Lung microvascular endothelial cell (primary cell): ENCODE measurements around the gene ALG3. TPM values are rescaled to one million over a fixed set of nuclear protein-coding genes. Genes with fewer than 3 reads are reported as not detected.

ENCODE experiments used
- DNase-seq, 2 donors: peaks; one replicate each; pipeline versions ENCODE4 v3.0.0 to v3.0.0-alpha.2; 2010; ENCODE audit warnings: low read depth in 2 of 2
- total RNA-seq: library from RNA; depleted of rRNA; stranded (reverse); fragments of >200 nt; gene quantifications from 2 replicates; pipeline ENCODE4 v1.2.1, GENCODE V29; 2014

The ALG3 gene
- total RNA-seq, 1 donor from 2014 or later = 20.4 TPM

DNA sequence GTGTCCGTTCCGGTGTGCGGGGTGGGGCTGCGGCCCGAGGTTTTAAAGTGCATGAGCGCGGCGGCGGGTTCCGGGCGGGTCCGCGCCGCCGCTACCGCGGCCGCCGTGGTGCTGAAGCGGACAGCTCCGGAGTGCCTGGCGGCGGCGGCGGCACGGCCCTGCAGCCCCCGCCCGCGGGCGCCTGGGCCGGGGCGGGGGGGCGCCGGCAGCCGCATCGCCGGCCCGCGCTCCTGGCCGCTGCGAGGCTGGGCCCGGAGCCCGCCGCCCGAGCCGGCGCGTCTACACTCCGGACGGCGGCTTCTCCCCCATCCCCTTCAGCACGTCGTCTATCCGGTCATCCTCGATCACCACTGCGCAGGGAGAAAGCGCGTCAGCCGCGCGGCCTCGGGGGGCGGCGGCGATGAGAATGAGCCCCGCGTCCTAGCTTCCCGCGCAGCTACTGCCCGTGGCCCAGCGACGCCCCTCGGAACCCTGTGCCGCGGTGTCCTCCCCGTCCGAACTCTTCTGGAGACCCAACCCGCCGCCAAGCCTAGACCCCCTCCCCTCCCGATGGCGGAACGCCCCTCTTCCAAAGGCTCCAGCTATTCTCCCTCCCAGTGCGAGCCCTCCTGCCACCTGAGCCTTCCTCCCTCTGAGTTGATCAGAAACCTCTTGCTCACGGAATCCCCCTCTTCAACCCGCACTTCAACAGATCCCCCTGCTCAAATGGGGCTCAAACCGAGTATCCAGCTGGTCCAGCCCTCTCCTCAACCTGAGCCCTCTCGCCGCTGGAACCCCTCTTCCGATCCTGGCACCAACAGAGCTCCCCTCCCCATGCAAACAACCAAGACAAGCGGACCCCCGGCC is 11.3 kb upstream of the ALG3 start:
- DNase-seq = peak; percentile 42 to 56

DNA sequence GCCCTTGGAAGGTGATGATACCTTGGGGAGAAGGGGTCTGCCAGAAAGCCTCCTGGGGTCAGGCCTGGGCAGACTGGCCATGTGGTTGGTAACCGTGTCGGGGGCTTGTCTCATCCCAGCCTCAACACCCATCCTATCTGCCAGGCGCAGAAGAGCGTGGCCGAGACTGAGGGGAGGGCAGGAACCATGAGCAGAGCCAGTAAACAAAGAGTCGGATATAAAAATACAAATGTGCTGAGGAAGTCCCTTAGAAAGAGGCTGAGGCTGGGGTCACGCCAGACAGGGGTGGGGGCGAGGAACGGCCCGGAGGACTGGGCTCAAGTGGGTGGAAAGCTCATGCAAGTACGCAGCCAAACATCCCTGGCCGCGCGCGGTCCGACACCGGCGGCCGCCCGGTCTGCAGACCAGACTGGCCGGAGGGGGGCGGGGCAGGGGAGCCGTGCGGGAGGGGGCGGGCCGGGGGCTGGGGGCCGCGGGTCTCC is 10.7 kb upstream of the ALG3 start:
- DNase-seq = no peak

DNA sequence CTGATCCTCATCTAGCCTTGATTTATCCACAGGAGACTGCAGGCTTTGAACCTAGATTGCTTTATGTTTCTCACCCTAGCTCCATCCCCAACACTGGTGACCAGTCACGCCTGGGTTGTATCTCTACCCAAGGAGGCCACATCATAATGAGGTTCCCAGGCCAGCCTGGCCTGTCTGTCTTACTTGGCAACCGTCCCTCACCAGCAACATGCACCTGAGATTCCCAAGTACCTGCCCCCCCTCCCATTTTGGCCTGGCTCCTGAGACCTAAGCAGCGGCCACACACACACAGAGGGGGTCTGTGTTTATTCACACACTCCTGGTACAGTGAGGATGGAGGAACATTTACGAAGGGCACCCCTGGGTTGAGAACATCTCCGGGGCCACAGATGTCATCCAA is 10.2 kb upstream of the ALG3 start:
- no peak for DNase-seq

DNA sequence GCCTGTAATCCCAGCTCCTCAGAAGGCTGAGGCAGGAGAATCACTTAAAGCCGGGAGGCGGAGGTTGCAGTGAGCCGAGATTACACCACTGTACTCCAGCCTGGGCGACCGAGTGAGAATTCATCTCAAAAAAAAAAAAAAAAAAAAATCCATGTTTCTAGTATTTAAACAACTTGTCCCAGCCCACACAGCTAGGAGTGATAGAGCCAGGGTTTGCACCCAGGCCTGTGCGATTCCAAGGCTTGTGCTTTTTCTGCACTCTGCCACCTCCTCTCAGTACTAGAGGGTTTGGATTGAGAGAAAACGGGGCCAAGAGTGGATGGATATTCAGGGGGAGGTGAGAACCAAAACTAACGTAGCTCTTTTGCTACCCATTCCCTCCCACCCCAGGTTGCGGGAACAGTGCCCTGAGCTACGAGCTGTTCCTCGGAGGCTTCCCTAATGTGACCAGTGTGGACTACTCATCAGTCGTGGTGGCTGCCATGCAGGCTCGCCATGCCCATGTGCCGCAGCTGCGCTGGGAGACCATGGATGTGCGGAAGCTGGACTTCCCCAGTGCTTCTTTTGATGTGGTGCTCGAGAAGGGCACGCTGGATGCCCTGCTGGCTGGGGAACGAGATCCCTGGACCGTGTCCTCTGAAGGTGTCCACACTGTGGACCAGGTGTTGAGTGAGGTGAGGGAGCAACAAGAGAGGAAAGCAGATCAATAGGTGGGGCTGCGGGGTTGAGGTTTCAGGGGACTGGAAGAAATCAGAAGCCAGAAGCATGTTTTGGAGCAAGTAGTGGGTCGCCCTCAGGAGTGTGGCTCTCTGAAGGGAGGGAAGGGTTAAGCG is 8.5 kb upstream of the ALG3 start:
- no peak for DNase-seq

DNA sequence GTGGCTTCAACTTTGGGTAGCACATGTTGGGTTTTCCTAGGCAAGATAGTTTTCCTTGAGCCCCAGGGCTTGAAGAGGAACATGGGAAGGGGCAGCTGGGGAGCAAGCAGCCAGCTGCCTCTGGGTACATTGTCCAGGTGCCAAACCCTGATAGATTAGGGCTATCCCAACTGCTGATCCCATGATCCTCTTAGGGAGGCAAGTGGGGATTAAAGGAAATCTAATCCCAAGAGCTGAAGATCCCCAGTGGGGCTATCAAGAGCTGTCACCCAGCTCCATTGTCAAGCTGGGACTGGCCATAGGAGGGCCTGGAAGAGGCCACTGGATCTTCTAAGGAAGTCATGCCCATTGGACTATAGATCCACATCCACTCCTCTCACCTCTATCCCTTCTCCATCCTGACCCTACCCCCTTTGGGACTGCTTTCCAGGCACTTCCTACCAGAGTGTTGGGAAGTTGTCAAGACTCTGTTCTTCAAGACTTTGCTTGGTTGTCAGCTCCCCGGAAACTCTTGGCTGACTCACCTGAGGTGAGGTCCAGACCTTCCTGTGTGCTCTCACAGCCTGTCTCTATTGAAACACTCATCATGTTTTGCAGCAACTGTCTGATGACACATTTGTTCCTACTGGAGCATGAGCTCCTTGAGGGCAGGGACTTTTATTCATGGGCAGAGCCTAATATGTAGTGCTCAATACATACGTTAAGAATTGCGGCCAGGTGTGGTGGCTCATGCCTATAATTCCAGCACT is 6.7 kb upstream of the ALG3 start:
- DNase-seq = no peak

DNA sequence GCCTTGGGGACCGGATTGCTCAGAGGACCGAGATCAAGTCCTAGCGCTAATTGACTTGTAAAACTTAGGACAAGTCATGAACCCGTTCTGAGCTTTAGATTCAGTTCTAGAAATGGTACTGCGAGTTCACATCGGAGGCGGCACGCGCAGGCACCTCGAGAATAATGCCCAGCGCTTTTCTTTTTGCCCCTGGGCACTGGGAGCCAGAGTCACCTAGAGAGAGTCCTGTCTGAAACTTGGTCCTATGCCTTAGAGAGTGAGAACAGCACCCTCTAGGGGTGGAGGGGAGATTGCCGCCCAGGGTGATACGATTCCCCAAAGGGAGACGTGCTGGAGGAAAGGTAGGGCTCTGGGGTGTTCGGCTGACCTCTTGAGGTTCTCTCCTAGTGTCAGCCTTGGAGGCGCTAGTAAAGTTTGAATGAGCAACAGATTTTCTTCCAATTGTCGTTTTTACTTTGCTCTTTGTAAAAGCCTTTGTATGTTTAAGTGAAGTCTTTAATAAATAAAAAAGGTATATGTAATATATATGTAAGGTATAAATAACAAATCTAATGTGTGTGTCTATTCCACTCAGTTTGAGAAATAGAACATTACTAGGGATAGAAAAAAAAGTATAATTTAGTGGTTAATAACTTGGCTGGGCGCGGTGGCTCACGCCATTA is 1.5 kb upstream of the ALG3 start:
- DNase-seq = peak; percentile 88 to 90

DNA sequence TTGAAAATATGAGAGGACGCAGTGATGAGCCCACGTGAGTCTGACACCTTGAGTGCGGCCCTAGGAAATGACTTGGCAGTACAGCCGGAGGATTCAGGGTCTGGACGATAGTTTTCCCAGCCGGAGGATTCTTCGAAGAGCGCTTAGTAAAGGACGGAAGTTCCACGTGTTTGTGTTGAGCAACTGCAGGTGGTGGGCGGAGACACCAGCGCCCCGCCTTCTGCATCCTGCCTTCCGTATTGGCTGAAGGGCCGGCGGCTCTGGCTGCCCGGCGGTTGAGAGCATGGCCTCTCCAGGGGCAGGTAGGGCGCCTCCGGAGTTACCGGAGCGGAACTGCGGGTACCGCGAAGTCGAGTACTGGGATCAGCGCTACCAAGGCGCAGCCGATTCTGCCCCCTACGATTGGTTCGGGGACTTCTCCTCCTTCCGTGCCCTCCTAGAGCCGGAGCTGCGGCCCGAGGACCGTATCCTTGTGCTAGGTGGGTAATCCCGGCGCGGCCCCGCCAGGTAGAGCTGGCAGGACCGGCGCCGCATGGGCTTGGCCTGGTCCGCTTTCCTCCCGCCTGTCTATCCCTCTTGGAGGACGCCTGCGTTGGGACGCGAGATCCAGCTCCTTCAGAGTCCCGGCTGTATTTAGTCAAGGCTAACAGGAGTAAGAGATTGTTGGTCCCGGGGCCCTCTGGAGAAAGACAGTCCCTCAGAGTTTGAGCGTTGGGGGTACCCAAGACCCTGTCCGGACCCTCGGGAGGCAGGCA is 827 bp upstream of the ALG3 start, which contains the start of gene EEF1AKMT4:
Gene EEF1AKMT4, plus strand, starts transcription at position 261 of the 755 bp plus-strand sequence. Its CDS starts 23 bp downstream, at position 284.
- peak; percentile 98 for DNase-seq

DNA sequence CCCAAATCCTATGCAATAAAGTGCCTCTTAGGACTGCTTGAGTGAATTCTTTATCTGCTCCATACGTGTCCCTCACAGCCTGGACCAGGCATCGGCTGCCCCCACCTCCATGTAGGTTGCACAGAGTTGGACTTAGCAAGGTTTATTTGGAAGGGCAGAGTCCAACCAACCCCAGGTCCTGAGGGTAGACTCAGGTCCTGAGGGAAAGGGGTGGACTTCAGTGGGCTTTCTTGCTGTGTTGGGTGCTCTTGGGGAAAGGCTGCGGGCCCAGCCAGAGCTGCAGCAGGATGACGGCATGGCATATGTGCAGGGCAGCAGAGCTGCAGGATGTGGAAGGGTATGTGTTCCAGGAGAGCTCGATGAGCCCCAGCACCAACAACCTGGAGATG is 6.5 kb downstream of the ALG3 start:
- DNase-seq = no peak

DNA sequence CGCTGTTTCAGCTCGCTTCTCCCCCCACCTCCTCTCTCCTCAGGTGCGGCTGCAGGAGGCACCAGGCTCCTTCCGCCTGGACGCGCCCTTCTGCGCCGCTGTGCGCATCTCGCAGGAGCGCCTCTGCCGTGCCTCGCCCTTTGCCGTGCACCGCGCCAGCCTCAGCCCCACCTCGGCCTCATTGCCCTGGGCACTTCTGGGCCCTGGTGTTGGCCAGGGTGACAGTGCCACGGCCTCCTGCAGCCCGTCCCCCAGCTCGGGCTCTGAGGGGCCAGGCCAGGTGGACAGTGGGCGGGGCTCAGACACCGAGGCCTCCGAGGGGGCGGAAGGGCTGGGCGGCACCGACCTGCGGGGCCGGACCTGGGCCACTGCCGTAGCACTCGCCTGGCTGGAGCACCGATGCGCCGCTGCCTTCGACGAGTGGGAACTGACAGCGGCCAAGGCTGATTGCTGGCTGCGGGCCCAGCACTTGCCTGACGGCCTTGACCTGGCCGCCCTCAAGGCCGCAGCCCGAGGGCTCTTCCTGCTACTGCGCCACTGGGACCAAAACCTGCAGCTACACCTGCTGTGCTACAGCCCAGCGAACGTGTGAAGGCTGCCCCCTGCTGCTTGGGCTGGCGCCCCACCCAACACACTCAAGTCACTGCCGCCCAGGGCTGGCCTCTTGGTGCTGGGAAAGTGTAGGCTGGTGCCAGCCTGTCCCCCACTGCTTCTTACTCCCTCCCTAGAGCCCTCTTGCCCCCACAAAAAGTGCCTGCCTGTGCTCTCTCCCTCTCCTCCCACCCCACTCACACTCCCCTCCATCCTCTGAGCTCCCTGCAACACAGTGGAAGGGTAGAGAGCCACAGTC is 7.1 kb downstream of the ALG3 start:
- DNase-seq = peak; percentile 64 to 71

DNA sequence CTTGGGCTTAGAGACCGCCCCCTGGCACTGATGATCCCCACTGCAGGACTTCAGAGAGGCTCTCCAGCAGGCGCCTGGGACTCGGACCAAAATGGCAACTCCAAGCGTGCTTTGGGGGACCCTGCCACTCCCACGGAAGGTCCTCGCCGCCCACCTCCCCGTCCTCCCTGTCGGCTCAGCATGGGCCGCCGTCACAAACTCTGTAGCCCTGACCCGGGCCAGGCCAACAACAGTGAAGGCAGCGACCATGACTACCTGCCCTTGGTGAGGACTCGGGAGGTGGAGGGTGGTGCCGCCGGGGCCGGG is 7.7 kb downstream of the ALG3 start:
- DNase-seq = no peak

DNA sequence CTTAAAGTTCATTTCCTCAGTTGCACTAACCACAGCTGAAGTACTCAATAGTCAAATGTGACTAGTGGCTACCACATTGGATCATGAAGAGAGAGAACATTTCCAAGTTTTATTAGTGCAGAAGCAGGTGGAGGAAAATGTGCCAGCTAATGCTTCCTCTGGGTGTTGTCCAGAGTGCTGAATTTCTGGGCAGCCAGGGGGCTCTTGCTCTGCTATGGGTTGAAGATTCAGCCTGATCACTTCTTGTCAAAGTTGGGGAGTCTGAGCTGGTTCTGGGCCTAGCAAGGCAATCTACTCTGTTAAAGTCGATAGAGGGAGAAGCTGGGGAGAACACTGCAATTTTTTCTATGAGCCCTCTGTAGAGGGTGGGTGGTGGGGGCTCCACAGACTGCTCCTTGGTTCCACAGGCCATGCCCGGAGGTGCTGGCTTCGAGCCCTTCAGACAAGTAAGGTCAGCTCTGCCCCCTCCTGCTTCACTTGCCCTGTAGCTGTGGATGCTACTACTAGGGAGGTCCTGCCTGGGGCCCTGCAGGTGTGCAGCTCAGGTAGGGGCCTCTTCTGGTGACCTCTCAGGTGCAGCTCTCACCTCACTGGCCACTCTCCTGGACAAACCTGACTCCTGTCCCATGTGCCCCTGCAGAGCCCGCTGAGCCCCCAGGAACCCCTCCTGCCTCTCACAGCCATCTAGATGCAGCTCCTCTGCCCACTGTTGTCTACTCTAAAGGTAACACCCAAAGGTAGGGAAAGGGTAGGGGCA is 8.2 kb downstream of the ALG3 start:
- peak; percentile 41 to 54 for DNase-seq

DNA sequence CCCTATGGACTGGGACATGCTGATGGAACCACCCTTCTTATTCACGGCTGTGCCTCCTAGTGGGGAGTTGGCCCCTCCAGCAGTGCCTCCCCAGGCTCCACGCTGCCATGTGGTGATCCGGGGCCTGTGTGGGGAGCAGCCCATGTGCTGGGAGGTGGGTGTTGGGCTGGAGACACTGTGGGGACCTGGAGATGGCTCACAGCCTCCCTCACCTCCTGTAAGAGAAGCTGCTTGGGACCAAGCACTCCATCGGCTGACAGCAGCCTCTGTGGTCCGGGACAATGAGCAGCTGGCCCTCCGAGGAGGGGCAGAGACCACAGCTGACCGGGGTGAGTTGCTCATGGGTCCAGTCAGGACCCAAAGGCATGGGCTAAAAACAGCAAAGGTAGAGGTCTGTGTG is 9.1 kb downstream of the ALG3 start:
- no peak for DNase-seq

DNA sequence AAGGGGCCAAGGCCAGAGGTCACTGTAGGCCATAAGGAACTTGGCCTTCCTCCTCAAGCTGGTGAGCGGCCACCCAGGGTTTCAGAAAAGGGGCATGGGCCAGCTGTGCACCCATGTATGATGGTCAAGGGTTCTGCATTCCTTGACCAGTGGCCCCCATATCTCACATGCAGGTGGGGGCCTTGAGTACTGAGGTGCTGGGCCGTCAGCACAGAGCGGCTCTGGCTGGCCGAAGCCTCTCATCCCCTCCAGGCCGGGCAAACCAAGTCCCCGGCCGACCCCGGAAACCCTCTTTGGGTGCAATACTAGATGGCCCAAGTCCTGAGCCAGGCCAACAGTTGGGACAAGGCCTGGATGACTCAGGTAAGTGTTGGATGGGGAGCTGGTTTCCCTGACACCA is 9.5 kb downstream of the ALG3 start:
- no peak for DNase-seq

DNA sequence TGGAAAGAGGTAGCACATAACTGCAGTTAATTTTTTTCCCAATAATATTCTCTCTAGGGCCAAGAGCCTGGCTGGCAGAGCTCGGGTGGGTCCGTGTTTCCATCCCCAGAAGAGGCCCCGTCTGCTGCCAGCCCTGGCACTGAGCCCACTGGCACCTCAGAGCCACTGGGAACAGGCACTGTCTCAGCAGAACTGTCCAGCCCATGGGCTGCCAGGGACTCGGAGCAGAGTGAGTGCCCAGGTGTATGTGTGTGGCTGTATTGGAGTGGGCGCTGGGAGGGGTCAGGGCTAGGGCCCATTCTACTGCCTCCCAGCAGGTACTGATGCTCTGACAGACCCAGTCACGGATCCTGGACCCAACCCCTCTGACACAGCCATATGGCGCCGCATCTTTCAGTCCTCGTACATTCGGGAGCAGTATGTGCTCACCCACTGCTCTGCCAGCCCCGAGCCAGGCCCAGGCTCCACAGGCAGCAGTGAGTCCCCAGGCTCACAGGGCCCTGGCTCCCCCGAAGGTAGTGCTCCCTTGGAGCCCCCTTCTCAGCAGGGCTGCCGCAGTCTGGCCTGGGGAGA is 10.4 kb downstream of the ALG3 start:
- no peak for DNase-seq

DNA sequence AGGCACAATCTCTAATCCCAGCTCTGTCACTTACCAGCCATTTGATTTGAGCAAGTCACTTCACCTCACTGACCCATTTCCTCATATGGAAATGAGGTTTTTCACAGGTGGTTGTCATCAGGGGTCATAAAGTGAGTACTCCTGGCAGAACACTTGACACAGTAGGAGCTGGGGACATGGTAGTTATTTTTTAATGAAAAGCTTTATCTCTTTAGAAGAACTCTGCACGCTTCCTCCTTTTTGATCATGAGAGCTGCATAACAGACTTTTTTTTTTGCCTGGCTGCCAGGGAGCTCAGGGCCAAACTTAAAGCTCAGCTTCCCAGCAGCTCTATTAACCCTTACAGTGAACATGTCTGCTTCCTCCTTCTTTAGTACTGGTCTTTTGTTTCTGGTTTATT is 11.0 kb downstream of the ALG3 start:
- no peak for DNase-seq

DNA sequence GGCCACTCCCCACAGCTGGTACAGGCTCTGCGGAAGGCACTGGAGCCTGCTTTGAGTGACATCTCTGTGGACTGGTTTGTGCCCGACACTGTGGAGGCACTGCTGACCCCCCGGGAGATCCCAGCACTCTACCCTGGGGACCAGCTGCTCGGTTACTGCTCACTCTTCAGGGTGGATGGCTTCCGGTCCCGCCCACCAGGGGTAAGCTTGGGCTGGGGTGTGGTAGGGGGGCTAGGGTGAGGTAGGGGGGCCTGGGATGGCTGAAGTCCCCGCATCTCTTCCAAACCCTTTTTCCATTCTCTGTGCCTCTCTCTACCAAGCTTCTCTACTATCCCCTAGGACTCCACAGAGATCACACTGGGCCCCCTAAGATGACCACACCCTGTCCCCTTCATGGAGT is 11.6 kb downstream of the ALG3 start:
- no peak for DNase-seq

DNA sequence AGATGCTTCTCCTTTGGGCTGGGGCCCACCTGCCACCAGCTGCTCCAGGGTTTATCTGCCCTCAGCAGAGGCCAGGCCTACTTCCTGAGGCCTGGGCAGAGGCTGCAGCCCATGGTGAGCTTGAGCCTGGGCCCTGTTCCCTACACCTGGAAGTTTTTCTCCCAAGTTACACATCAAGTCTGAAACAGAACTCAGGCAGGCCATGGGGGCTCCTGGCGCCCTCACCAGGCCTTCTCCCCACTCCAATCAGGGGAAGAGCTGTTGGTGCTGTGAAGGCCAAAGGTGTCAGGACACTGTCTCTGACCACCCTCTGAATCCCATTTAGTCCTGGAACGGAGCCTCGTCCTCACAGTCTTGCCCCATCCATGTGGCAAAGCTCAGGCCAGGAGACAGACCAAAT is 12.1 kb downstream of the ALG3 start:
- no peak for DNase-seq

DNA sequence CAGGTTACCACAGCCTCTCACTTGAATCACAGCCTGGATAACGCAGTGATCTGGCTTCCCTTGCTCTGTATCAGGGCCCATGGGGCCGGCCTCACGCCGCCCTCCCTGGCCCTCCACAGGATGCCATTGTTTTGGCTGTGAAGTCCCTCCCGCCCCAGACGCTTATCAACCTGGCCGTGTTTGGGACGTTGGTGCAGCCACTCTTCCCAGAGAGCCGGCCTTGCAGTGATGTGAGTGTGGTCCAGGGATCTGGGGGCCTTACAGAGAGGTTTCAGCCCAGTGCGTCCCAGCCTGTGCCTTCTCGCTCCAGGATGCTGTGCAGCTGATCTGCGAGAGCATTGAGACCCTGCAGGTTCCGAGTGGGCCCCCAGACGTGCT is 12.7 kb downstream of the ALG3 start:
- DNase-seq = no peak
